GM11168 (cell line): ENCODE measurements around the gene GALNT12.

Experiments used
- in situ Hi-C: fragments of 300-500 bp; cut with MboI; formaldehyde crosslinking; loops from one replicate; pipeline ENCODE4 v1.12.0; 2022; ENCODE audit warnings: low sequenced_read_pairs; ENCODE audit not compliant: unreplicated experiment

GALNT12 gene

DNA sequence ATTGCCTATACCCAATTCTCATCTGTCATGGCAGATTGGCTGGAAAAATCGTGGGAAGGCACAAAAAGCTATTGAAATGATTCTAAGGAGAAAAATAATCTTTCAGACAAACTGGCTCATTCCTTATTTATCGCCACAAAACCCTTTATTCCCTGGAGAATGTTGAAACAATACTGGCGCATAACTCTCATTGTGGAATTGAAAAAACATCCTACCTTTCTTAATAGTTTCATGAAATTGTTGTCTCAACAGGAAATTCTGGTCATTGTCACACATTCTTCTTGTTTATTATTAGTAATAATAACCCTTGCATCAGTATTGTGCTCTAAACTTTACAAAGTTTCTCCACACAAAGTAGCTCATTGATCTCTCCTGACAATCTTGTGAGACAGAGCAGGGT is 87.3 kb downstream of the GALNT12 start:
- in situ Hi-C loops = no loop called here

DNA sequence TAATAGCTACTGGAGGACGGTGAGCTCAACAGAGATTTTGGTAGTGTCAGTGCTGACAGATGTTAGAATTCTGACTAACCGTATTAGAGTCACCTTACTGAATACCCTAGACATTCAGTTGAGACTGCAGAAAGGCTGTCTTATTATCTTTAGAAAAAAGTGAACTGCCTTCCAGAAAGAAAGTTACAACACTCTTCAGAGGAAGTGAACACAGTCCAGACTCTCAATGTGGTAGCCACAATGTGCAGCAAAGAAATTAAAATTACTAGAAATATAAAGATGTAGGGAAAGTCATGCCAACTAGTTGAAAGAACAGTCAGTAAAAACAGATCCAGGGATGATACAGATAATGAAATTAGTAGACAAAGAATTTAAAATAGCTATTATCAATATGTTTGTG is 89.2 kb downstream of the GALNT12 start:
- in situ Hi-C loops = no loop called here

DNA sequence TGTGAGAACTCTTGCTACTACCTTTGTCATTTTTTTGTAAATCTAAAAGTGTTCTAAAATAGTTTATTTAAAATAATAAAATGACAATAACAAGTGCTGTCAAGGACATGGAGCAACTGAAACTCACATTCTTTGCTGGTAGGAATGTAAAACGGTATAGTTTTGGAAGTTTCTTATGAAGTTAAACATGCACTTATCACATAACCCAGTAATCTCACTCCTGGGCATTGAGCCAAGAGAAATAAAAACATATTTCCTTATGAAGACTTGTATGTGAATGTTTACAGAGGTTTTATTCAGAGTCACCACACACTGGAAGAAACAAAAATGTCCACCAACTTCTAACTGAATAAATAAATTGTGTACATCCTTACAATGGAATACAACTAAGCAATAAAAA is 90.3 kb downstream of the GALNT12 start:
- in situ Hi-C loops = no loop called here

DNA sequence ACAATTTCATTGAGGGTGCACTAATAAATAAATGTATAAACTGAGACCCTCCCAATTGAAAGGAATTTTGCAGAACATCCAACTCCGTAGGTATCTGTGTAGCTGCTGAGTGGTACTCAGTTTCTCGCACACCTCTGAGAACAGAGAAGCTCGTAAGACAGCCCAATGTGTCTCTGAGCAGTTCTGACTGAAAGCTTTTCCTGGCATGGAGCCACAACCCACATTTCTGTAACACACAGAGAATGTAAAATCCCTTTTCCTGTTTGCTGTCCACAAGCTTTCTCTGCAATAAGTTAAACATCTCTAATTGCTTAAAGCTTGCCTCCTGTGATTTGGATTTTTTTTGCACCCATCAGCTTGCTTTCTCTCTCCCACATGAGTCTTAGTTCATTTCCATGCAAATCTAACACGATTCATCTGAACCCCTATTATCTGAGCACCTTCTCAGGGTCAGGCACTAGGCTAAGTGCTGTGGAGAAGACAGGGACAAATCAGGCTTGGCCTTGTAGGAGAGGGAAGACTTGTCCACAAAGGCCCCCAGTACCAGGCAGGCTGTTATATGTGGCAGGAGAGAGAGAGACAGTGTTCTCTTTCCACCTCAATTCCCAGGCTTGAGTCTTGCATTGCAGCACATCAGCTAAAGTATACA is 92.1 kb downstream of the GALNT12 start:
- in situ Hi-C loops = no loop called here
